GM10266 (cell line): ENCODE data around the gene CDIP1.

Experiments
- DNase-seq: peaks from one replicate; pipeline ENCODE4 v3.0.0; 2012; ENCODE audit errors: extremely low spot score
- CTCF ChIP-seq: IDR thresholded peaks from 2 replicates; pipeline ENCODE4 v1.5.1; 2012; ENCODE audit warnings: mild to moderate bottlenecking, low read depth; ENCODE audit not compliant: control insufficient read depth, insufficient read depth; ENCODE audit errors: missing control alignments

The CDIP1 gene

GRCh38 chr16:4523686-4524085 lies 14.9 kb downstream of the CDIP1 start:
- DNase-seq, result no peak
- no peak for TF ChIP-seq CTCF

- DNase-seq, result no peak
- TF ChIP-seq CTCF, result no peak
Measured at GRCh38 chr16:4522051-4522581, 16.5 kb downstream of the CDIP1 start.

- no peak for DNase-seq
- no peak for TF ChIP-seq CTCF
Measured at GRCh38 chr16:4520913-4521312, 17.7 kb downstream of the CDIP1 start.

GRCh38 chr16:4519274-4520058 lies 19.1 kb downstream of the CDIP1 start:
- no peak for DNase-seq
- TF ChIP-seq CTCF, result no peak

- DNase-seq, result no peak
- TF ChIP-seq CTCF, result peak; percentile 66
Measured at GRCh38 chr16:4517812-4518680, 20.5 kb downstream of the CDIP1 start.

- no peak for TF ChIP-seq CTCF
- no peak for DNase-seq
Measured at GRCh38 chr16:4515611-4516233, 22.9 kb downstream of the CDIP1 start.

- DNase-seq, result no peak
- TF ChIP-seq CTCF, result no peak
Measured at GRCh38 chr16:4514606-4515005, 24.0 kb downstream of the CDIP1 start.
